ENCODE results near the gene KCNK13.
"Not testable (repeated sequence)": the region's sequence is repeated elsewhere in the genome, so short reads cannot be mapped to it uniquely, and the experiment has no call there.

KCNK13 gene

DNA sequence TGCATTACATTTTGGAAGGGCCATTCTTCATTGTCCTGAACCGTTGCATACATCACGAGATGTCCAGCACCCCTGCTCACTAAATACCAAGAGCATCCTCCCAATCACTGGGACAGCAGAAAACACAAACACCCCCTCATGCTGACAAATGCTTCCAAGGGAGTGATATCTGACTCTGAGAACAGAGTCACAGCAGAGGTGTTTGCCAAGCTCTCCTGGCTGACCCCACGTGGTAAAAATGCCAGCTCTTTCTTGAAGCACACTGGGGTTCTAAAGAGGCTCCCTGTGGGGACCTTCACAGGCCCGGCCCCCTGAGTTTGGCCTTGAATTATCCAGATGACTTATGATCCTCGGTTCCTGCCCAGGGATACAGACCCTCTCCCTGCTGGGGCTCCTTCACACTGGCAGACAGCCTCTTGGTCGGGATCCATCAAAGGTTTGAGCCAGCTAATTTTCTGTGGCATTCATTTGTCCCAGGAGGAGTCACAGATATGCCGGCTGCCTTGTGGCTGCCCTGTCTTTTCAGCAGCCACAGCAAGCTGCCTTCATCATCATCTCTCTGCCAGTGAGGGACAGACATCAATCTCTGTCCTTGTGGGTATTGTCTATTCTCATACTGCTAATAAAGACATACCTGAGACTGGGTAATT, 151.4 kb downstream of the KCNK13 start:
- no peak for DNase-seq (ENCODE audit: low spot score)
- in situ Hi-C loops (cut with MboI; ENCODE audit: low sequenced_read_pairs, unreplicated experiment): no loop called here
- TF ChIP-seq, protein P1, sequence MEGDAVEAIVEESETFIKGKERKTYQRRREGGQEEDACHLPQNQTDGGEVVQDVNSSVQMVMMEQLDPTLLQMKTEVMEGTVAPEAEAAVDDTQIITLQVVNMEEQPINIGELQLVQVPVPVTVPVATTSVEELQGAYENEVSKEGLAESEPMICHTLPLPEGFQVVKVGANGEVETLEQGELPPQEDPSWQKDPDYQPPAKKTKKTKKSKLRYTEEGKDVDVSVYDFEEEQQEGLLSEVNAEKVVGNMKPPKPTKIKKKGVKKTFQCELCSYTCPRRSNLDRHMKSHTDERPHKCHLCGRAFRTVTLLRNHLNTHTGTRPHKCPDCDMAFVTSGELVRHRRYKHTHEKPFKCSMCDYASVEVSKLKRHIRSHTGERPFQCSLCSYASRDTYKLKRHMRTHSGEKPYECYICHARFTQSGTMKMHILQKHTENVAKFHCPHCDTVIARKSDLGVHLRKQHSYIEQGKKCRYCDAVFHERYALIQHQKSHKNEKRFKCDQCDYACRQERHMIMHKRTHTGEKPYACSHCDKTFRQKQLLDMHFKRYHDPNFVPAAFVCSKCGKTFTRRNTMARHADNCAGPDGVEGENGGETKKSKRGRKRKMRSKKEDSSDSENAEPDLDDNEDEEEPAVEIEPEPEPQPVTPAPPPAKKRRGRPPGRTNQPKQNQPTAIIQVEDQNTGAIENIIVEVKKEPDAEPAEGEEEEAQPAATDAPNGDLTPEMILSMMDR (IDR thresholded peaks at IDR 0.05; ENCODE audit: borderline replicate concordance, control extremely low read depth, extremely low read depth, insufficient read depth, missing control alignments): no peak

DNA sequence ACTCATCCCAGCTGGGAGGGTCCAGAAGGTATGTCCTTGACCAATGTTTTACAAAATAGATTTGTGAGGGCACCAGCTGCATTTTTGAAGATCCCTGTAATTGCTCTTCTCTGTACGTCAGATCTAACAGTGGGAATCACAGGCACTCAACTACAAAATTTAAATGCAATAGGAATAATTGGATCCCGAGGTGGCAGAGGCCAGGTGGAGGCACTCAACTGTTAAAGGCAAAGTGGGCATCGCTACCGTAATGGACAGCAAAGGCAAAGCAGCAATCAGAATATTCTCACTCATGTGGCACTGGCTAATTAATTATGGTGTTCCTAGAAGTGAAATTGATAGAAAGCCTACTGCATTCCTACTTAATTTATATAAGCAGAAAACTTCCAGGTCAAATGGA, 166.7 kb downstream of the KCNK13 start:
- DNase-seq (ENCODE audit: low spot score): no peak
- in situ Hi-C loops (cut with MboI; ENCODE audit: low sequenced_read_pairs, unreplicated experiment): no loop called here
- TF ChIP-seq, protein P1 (IDR thresholded peaks at IDR 0.05; ENCODE audit: borderline replicate concordance, control extremely low read depth, extremely low read depth, insufficient read depth, missing control alignments): no peak

DNA sequence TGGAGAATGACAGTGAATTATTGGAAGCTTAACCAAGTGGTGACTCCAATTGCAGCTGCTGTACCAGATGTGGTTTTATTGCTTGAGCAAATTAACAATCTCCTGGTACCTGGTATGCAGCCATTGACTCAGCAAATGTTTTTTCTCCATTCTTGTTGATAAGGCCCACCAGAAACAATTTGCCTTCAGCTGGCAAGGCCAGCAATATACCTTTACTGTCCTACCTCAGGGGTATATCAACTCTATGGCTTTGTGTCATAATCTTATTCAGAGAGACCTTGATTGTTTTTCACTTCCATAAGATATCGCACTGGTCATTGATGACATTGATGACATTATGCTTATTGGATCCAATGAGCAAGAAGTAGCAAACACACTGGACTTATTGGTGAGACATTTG, 168.1 kb downstream of the KCNK13 start:
- in situ Hi-C loops (cut with MboI; ENCODE audit: low sequenced_read_pairs, unreplicated experiment): loop anchor here (10.0 kb wide), 1 partner anchor 255 kb away; no protein-coding TSS in a partner anchor
- not testable (repeated sequence) for DNase-seq (ENCODE audit: low spot score)
